NCI-H2227 (cell line): Measurements from ENCODE around the gene CORO7.

Experiments used
- DNase-seq: peaks from one replicate; lab custom pipeline; 2025; ENCODE audit not compliant: unreplicated experiment; lab: John Stamatoyannopoulos, UW

CORO7 gene

DNA sequence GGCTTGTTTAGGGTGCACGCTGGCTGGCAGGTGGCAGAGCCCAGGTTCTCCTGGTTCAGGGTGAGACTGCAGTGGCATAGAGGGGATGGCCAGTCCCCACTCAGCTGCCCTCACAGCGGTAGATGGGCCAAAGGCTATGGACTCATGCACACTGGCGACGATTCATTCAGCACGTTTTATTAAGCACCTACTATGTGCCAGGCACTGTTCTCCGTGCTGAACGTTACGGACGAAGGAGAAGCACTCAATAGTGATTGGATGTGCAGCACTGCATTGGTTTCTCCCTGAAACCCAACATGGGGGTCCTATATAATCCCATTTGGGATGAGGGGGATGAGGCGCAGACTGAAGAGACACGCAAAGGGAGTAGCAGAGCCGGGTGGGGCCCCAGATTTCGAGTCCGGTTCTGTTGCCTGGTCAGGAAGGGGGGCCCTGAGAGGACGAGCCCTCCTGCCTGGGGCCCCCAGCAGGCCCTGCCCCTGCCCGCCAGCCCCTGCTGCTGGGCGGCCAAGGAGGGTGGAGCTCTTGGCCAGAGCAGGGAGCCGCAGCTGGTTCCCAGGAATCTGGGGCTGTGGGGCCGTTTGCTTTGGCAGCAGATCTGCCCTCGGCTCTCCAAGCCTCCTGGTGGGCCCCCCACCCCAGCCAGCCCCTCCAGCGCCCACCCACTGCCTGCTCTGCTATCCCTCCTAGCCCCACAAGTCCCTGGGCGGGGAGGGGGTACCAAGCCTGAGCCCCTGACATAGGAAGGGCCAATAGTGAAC is 91.7 kb downstream of the CORO7 start:
- DNase-seq = no peak

- peak; percentile 31 for DNase-seq
These were observed 92.4 kb downstream of the CORO7 start for GRCh38 chr16:4323845-4324488.

- no peak for DNase-seq
These were observed 93.1 kb downstream of the CORO7 start for GRCh38 chr16:4323071-4323844.

- no peak for DNase-seq
These were observed 94.0 kb downstream of the CORO7 start for GRCh38 chr16:4322121-4323052.

GRCh38 chr16:4321286-4322120 is 94.9 kb downstream of the CORO7 start:
- DNase-seq = no peak

DNA sequence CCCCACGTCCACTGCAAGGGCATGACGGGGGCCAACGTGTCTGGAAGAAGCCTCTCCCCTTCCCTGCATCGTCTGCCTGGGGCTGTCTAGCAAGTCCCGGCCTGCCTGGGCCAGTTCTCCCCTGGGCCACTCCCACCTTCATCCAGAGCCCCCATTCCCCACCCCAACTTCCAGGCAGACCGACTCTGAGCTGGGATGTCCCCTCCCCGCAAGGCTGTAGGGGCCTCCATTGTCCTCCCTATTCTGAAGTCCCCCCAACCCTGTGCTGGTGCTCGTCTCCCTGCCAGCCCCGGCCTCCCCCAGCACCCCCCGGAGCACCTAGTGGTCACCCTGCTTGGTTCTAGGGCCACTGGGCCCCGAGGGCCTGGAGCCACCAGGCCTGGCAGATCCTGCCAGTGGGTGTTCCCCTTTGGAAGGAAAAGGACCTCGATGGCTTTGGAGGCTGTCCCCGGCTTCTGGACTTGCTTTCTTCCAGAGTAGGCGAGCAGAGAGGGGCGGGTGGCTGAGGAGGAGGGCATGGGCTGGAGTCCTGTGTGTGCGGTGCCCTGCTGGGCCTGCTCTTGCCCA is 95.7 kb downstream of the CORO7 start:
- DNase-seq = no peak

DNA sequence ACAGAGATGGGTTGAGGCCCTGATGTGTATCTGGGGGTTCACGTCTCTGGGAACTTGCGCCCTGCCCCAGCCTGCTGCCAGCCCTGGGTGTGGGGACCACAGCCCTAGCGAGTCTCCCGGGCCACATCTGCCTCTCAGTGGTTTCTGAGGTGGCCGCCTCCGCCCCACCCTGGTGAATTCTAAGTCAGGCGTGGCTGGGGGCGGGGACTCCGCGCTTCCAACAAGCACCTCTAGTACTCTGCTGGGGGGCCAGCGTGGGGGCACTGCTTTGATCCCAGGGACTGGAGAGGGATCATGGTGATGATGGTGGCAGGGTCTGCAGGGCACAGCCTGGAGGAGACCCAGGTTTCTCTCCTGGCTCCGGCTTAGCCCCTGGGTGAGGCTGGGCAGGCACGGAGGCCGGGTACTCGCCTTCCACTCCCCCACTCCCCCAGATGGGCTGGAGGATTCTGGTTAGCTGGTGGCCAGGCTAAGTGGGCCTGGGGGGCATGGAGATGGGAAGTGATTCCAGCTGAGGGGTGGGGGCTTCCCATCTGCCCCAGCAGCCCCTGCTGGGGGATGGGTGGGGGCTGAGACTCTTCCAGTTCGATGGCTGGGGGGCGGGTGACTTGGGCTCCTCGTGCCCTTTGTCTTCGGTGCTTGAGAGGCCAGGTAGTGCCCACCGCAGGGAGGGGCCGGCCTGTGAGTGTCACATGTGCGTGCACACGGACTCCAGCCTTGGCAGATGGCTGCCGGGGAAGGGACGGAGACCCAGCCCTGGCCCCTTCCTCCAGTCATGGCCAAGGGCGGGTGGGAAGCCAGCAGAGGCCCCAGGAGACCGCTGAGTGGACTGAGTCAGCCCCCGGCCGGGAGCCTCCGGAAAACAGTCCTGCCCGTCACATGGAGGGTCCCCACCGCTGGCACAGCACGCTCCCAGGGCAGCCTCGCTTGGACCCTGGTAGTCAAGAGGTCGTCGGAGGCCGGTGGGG is 96.7 kb downstream of the CORO7 start:
- DNase-seq = peak; percentile 22

GRCh38 chr16:4318967-4319366 is 97.4 kb downstream of the CORO7 start:
- DNase-seq = no peak

DNA sequence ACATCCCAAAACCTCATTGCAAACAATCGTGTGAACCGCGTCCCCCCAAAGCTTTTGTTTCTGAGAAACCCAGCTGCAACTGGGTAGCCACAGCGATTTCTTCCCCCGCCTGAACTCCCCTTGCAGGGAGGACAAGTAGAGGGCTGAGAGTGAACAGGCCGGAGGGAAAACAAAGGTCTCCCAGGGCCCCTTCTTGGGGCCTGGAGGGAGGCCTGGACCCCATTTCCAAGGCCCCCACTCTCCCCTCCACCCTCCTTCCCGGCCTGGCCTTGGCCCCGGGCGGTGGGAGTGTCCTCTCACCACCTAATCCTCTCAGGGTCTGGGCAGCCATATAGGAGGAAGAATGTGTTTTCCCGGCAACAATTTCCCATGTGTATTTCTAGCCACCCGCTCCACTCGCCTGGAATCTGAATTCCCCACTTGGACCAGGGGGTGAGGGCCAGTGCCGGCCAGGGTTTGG is 97.9 kb downstream of the CORO7 start:
- no peak for DNase-seq

- peak; percentile 41 for DNase-seq
These were observed 98.6 kb downstream of the CORO7 start for GRCh38 chr16:4317532-4318450.

DNA sequence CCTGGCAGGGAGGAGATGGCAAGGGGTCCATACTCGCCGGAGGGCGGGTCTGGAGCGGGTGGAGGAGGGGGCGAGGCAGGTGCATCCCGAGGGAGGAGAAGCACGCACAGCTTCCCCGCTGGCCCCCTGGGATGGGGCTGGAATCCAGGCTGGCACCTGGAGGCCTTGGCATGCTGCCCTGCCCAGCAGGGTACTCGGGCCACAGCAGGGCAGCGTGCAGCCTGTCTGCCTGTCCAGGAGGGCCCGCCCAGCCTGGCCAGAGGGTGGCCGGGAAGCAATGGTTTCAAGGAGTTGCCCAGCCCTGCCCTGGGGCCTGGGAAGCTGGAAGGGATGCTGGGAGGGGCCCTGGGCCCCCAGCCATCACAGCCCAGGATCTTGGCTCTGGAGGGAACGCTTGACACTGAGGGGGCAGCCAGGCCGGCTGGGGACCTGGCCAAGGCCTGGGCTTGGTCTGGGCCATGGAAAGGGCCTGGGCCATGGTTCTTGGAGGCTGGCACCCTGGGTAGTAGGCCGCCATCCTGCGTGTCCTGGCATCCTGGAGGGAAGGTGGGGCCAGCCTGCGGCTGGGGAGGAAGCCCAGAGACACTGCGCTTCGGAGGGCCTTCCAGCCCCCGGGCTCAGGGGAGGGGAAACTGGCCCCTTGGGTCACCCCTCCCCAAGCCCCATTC is 99.4 kb downstream of the CORO7 start:
- no peak for DNase-seq

GRCh38 chr16:4316108-4316863 is 100.1 kb downstream of the CORO7 start:
- DNase-seq = peak; percentile 68

- peak; percentile 96 for DNase-seq
These were observed 100.9 kb downstream of the CORO7 start, which contains the start of gene GLIS2 for GRCh38 chr16:4315186-4316107. TSS of gene GLIS2 (plus strand) at chr16:4316067. CDS start at chr16:4332281, 16,214 bp downstream.

DNA sequence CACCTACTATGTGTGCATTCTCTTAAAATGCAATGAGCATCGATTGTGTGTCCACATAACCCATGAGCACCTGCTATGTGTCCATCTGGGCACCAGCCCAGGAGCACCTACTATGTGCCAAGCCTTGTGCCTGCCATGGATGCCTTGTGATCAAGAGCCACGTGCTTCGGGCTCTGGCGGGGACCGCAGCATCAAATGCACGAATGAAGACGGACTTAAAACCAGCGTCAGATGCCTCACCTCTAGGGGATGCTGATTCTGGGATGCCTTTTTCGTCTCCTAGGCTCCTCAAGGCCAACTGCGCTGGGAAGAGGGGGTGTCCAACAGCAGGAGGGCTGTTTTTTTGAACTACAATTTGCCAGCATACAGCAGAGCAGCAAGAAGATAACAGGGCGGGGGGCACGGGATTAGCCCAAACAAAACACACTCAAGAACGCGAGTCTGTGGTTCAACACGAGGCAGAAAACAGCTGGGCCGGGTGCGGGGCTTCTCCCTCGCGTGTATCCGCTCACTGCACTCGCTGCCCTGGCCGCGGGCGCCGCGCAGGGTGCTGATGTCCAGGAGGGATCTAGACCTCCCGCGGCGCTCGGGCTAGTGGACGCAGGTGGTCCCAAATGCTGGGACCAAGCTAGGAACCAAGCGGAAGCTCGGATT is 101.7 kb downstream of the CORO7 start:
- DNase-seq = peak; percentile 74
